ENCODE data around the gene LYRM2.

DNA sequence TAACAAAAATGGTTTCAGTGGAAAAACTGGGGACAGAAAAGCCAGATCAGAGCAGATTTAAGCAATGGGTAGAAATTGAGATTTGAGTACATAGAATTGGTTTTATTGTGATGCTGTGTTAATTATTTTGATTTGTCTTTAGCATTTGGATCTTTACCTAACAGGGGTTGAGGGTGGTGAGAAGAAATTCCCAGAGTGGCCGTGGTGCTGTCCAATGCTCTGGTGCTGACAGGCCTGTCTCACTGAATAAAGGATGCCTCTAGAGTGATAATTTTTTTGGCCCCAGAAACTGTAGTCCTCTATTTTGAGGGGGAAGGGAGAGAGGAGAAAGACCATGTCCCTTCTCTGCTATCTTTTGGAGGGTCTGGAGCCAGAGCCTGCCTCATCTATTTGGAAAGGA, 79.1 kb downstream of the LYRM2 start:
- no peak for TF ChIP-seq CTCF (IDR thresholded peaks at IDR 0.05)
- no peak for TF ChIP-seq POLR2A (IDR thresholded peaks at IDR 0.05)
